GM13977 (cell line): ENCODE results near the gene SLC5A8.

Experiments used
- DNase-seq: peaks from one replicate; pipeline ENCODE4 v3.0.0; 2012; ENCODE audit warnings: low spot score
- in situ Hi-C: fragments of 300-500 bp; cut with MboI; formaldehyde crosslinking; loops from one replicate; pipeline ENCODE4 v1.12.0; 2022; ENCODE audit warnings: low sequenced_read_pairs, low pct_unique_long_range_greater_than_20kb, mixed read lengths, inconsistent platforms; ENCODE audit not compliant: unreplicated experiment
- TF ChIP-seq, protein P1 (sequence below): IDR thresholded peaks from 2 replicates; pipeline ENCODE4 v1.5.1; 2012; ENCODE audit warnings: mild to moderate bottlenecking, control low read depth; ENCODE audit not compliant: insufficient read depth; ENCODE audit errors: extremely low read depth, missing control alignments

Gene SLC5A8

GRCh38 chr12:101107032-101107763 lies 102.8 kb downstream of the SLC5A8 start:
- in situ Hi-C loops: no loop called here
- TF ChIP-seq, protein P1, sequence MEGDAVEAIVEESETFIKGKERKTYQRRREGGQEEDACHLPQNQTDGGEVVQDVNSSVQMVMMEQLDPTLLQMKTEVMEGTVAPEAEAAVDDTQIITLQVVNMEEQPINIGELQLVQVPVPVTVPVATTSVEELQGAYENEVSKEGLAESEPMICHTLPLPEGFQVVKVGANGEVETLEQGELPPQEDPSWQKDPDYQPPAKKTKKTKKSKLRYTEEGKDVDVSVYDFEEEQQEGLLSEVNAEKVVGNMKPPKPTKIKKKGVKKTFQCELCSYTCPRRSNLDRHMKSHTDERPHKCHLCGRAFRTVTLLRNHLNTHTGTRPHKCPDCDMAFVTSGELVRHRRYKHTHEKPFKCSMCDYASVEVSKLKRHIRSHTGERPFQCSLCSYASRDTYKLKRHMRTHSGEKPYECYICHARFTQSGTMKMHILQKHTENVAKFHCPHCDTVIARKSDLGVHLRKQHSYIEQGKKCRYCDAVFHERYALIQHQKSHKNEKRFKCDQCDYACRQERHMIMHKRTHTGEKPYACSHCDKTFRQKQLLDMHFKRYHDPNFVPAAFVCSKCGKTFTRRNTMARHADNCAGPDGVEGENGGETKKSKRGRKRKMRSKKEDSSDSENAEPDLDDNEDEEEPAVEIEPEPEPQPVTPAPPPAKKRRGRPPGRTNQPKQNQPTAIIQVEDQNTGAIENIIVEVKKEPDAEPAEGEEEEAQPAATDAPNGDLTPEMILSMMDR: no peak
- DNase-seq: no peak
